Activated naive CD8-positive, alpha-beta T cell treated with anti-CD3 and anti-CD28 coated beads, Interleukin-2, amount 50 U/mL, for 24 hours (primary cell): ENCODE results near the gene TMEM200B.
A peak's percentile ranks its signal among the peaks of the same experiment; 100 is the strongest.
"Not testable (repeated sequence)": the region's sequence is repeated elsewhere in the genome, so short reads cannot be mapped to it uniquely, and the experiment has no call there.

Source experiments
- ATAC-seq: fragments of 150-1000 bp; cut with Tn5 transposase; one replicate; pipeline ENCODE4 v1.10.0; 2021
- DNase-seq: peaks from one replicate; pipeline ENCODE4 v3.0.0; 2021
- H3K27ac Mint-ChIP-seq: one replicate; pipeline ENCODE4 v1.8.0; 2021; ENCODE audit warnings: mild to moderate bottlenecking, mixed read lengths
- H3K27me3 Mint-ChIP-seq: one replicate; pipeline ENCODE4 v1.8.0; 2021; ENCODE audit warnings: mixed read lengths
- H3K36me3 Mint-ChIP-seq: one replicate; pipeline ENCODE4 v1.8.0; 2021; ENCODE audit warnings: low read depth, mixed read lengths
- H3K4me1 Mint-ChIP-seq: one replicate; pipeline ENCODE4 v1.8.0; 2021; ENCODE audit warnings: mixed read lengths
- H3K4me3 Mint-ChIP-seq: one replicate; pipeline ENCODE4 v1.8.0; 2021; ENCODE audit warnings: mild to moderate bottlenecking, moderate library complexity, mixed read lengths
- H3K9me3 Mint-ChIP-seq: one replicate; pipeline ENCODE4 v1.8.0; 2021; ENCODE audit warnings: mixed read lengths

Gene TMEM200B

GRCh38 chr1:29150346-29150745 lies 26.6 kb upstream of the TMEM200B start:
- not testable (repeated sequence) for H3K4me1 Mint-ChIP-seq, ATAC-seq, H3K27ac Mint-ChIP-seq, DNase-seq, H3K9me3 Mint-ChIP-seq, H3K27me3 Mint-ChIP-seq, H3K4me3 Mint-ChIP-seq
- H3K36me3 Mint-ChIP-seq = peaks cover 89% of the 10 kb centered on the region

- no peak for DNase-seq
- peaks cover 85% of the 10 kb centered on the region for H3K36me3 Mint-ChIP-seq
- H3K27me3 Mint-ChIP-seq = no peaks in the 10 kb centered on the region
- H3K4me3 Mint-ChIP-seq = no peak overlapping the region
- peaks cover 1% of the 10 kb centered on the region for H3K4me1 Mint-ChIP-seq
- ATAC-seq = no peak
- no peak overlapping the region for H3K27ac Mint-ChIP-seq
- H3K9me3 Mint-ChIP-seq = peaks cover 5% of the 10 kb centered on the region
Measured at GRCh38 chr1:29148656-29149491, 25.2 kb upstream of the TMEM200B start.

- Mint-ChIP-seq H3K27me3 (no peaks in the 10 kb centered on the region), H3K36me3 (peaks cover 70% of the 10 kb centered on the region), H3K4me3 (no peak overlapping the region), H3K9me3 (peaks cover 5% of the 10 kb centered on the region), H3K4me1 (peaks cover 1% of the 10 kb centered on the region), H3K27ac (no peak overlapping the region)
- DNase-seq (no peak), ATAC-seq (no peak)
Measured at GRCh38 chr1:29145739-29146437, 22.2 kb upstream of the TMEM200B start.

GRCh38 chr1:29144178-29144577 lies 20.5 kb upstream of the TMEM200B start:
- H3K4me1 Mint-ChIP-seq = peaks cover 1% of the 10 kb centered on the region
- no peaks in the 10 kb centered on the region for H3K27me3 Mint-ChIP-seq
- ATAC-seq (no peak), DNase-seq (no peak)
- peaks cover 54% of the 10 kb centered on the region for H3K36me3 Mint-ChIP-seq
- no peak overlapping the region for H3K27ac Mint-ChIP-seq
- no peak overlapping the region for H3K4me3 Mint-ChIP-seq
- peaks cover 5% of the 10 kb centered on the region for H3K9me3 Mint-ChIP-seq

GRCh38 chr1:29142714-29143113 lies 19.0 kb upstream of the TMEM200B start:
- H3K27me3 Mint-ChIP-seq = no peaks in the 10 kb centered on the region
- peaks cover 5% of the 10 kb centered on the region for H3K9me3 Mint-ChIP-seq
- no peak overlapping the region for H3K27ac Mint-ChIP-seq
- no peak overlapping the region for H3K4me3 Mint-ChIP-seq
- no peak for DNase-seq
- H3K4me1 Mint-ChIP-seq = no peaks in the 10 kb centered on the region
- H3K36me3 Mint-ChIP-seq = peaks cover 39% of the 10 kb centered on the region
- ATAC-seq = no peak

GRCh38 chr1:29136391-29136915 lies 12.8 kb upstream of the TMEM200B start:
- Mint-ChIP-seq H3K36me3 (no peaks in the 10 kb centered on the region), H3K4me3 (no peak overlapping the region), H3K27me3 (peaks cover 14% of the 10 kb centered on the region), H3K27ac (no peak overlapping the region), H3K4me1 (peaks cover 2% of the 10 kb centered on the region), H3K9me3 (no peaks in the 10 kb centered on the region)
- DNase-seq = no peak
- ATAC-seq = no peak

GRCh38 chr1:29134695-29135028 lies 11.0 kb upstream of the TMEM200B start:
- DNase-seq = no peak
- ATAC-seq = no peak
- Mint-ChIP-seq H3K36me3 (no peaks in the 10 kb centered on the region), H3K4me3 (no peak overlapping the region), H3K9me3 (no peaks in the 10 kb centered on the region), H3K27ac (no peak overlapping the region), H3K27me3 (peaks cover 14% of the 10 kb centered on the region), H3K4me1 (peaks cover 2% of the 10 kb centered on the region)

- H3K27me3 Mint-ChIP-seq = peaks cover 14% of the 10 kb centered on the region
- no peak for DNase-seq
- H3K9me3 Mint-ChIP-seq = no peaks in the 10 kb centered on the region
- ATAC-seq = no peak
- H3K4me1 Mint-ChIP-seq = peaks cover 2% of the 10 kb centered on the region
- no peak overlapping the region for H3K27ac Mint-ChIP-seq
- H3K36me3 Mint-ChIP-seq = no peaks in the 10 kb centered on the region
- no peak overlapping the region for H3K4me3 Mint-ChIP-seq
Measured at GRCh38 chr1:29133861-29134694, 10.4 kb upstream of the TMEM200B start.

- H3K4me3 Mint-ChIP-seq, H3K9me3 Mint-ChIP-seq, H3K27ac Mint-ChIP-seq, DNase-seq, ATAC-seq, H3K4me1 Mint-ChIP-seq, H3K36me3 Mint-ChIP-seq: not testable (repeated sequence)
- peaks cover 16% of the 10 kb centered on the region for H3K27me3 Mint-ChIP-seq
Measured at GRCh38 chr1:29131056-29131455, 7.4 kb upstream of the TMEM200B start.

GRCh38 chr1:29129916-29130315 lies 6.2 kb upstream of the TMEM200B start:
- peaks cover 7% of the 10 kb centered on the region for H3K4me1 Mint-ChIP-seq
- H3K36me3 Mint-ChIP-seq = no peaks in the 10 kb centered on the region
- no peaks in the 10 kb centered on the region for H3K9me3 Mint-ChIP-seq
- no peak overlapping the region for H3K27ac Mint-ChIP-seq
- DNase-seq = no peak
- ATAC-seq = no peak
- H3K4me3 Mint-ChIP-seq = no peak overlapping the region
- H3K27me3 Mint-ChIP-seq = peaks cover 23% of the 10 kb centered on the region

- H3K4me3 Mint-ChIP-seq = no peak overlapping the region
- peaks cover 5% of the 10 kb centered on the region for H3K4me1 Mint-ChIP-seq
- ATAC-seq = no peak
- no peak for DNase-seq
- H3K9me3 Mint-ChIP-seq = no peaks in the 10 kb centered on the region
- no peaks in the 10 kb centered on the region for H3K36me3 Mint-ChIP-seq
- H3K27ac Mint-ChIP-seq = no peak overlapping the region
- peaks cover 21% of the 10 kb centered on the region for H3K27me3 Mint-ChIP-seq
Measured at GRCh38 chr1:29128739-29129138, 5.0 kb upstream of the TMEM200B start.

- no peak overlapping the region for H3K27ac Mint-ChIP-seq
- H3K9me3 Mint-ChIP-seq = no peaks in the 10 kb centered on the region
- no peak for DNase-seq
- no peaks in the 10 kb centered on the region for H3K36me3 Mint-ChIP-seq
- H3K4me1 Mint-ChIP-seq = peaks cover 9% of the 10 kb centered on the region
- peak overlapping the region; percentile 53 for H3K4me3 Mint-ChIP-seq
- H3K27me3 Mint-ChIP-seq = peaks cover 16% of the 10 kb centered on the region
- ATAC-seq = no peak
Measured at GRCh38 chr1:29126198-29126597, 2.5 kb upstream of the TMEM200B start.

GRCh38 chr1:29125788-29126187 lies 2.1 kb upstream of the TMEM200B start:
- ATAC-seq (no peak), DNase-seq (no peak)
- Mint-ChIP-seq H3K27ac (peak overlapping the region; percentile 68), H3K9me3 (no peaks in the 10 kb centered on the region), H3K36me3 (no peaks in the 10 kb centered on the region), H3K4me1 (peaks cover 9% of the 10 kb centered on the region), H3K4me3 (peak overlapping the region; percentile 53), H3K27me3 (peaks cover 16% of the 10 kb centered on the region)

- Mint-ChIP-seq H3K27me3 (peaks cover 16% of the 10 kb centered on the region), H3K9me3 (no peaks in the 10 kb centered on the region), H3K4me3 (peak overlapping the region; percentile 53), H3K36me3 (no peaks in the 10 kb centered on the region), H3K4me1 (peaks cover 9% of the 10 kb centered on the region), H3K27ac (peak overlapping the region; percentile 68)
- DNase-seq (no peak), ATAC-seq (no peak)
Measured at GRCh38 chr1:29125237-29125641, 1.5 kb upstream of the TMEM200B start.
